Lung microvascular endothelial cell (primary cell): ENCODE results near the gene ZMYND12. TPM values are rescaled to one million over a fixed set of nuclear protein-coding genes. Genes with fewer than 3 reads are reported as not detected.
"Not testable (repeated sequence)": the region's sequence is repeated elsewhere in the genome, so short reads cannot be mapped to it uniquely, and the experiment has no call there.

Experiments
- DNase-seq, 2 donors: peaks; one replicate each; pipeline versions ENCODE4 v3.0.0 to v3.0.0-alpha.2; 2010; ENCODE audit warnings: low read depth in 2 of 2
- total RNA-seq: library from RNA; depleted of rRNA; stranded (reverse); fragments of >200 nt; gene quantifications from 2 replicates; pipeline ENCODE4 v1.2.1, GENCODE V29; 2014

The ZMYND12 gene
- total RNA-seq: 0.22 and 0.60 TPM in 2 replicates

- DNase-seq: peak; percentile 80 to 89
These were observed at the start of gene ZMYND12, which contains the start of gene PPCS for GRCh38 chr1:42456010-42456753. Gene ZMYND12 (minus strand): TSS chr1:42456022. CDS start chr1:42455997, 25 bp downstream. Gene PPCS (plus strand): TSS chr1:42456543. CDS start chr1:42456566, 23 bp downstream.

- no peak for DNase-seq
These were observed 48.8 kb upstream of the ZMYND12 start for GRCh38 chr1:42504535-42505128.

- DNase-seq: not testable (repeated sequence)
These were observed 46.2 kb upstream of the ZMYND12 start for GRCh38 chr1:42502031-42502430.

DNA sequence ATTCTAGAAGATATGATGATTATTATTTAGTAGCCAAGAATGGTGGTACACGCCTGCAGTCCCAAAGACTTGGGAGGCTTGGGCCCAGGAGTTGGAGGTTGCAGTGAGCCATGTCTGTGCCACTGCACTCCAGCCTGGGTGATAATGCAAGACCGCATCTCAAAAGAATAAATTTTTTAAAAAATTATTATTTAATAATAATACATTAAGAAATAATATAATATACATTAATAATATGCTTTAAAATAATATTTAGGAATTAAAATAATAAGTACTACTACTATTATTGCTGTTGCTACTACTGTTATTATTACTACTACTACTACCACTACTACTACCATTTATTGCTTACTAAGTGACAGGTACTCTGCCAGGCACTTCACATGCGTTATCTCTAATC lies 34.4 kb upstream of the ZMYND12 start:
- DNase-seq: no peak

DNA sequence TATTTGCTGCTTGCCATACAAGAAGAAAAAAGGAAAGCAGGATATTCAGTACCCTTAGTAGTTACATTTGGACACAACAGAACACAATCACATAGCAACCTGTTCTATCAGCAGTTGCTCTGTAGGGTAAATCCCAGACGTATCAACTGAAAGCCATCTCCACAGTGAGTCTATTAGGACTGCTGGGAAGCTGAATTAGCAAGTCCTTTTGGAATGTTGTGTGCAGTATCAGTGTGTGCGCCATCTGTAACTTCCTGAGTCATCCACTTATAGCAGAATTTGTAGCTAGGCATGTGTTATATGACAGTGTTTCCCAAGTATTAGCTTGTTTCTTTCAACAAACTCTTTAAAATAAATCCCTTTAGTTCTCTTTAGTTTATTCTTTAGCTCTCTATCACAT lies 28.6 kb upstream of the ZMYND12 start:
- DNase-seq: peak; percentile 2 to 58

GRCh38 chr1:42482635-42483153 lies 26.9 kb upstream of the ZMYND12 start:
- DNase-seq: no peak

DNA sequence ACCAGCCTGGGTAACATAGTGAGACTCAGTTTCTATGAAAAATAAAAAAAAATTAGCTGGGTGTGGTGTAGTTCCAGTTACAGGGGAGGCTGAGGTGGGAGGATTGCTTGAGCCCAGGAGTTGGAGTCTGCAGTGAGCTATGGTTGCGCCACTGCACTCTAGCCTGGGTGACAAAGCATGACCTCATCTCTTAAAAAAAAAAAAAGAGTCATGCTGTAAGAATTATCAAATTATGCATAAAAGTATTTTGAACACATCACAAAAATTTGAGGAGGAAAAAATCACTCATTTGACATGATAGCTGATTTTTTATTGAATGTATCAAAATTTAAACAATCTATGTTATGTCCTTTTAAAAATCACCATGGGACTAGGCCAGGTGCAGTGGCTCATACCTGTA lies 25.1 kb upstream of the ZMYND12 start:
- DNase-seq: no peak

GRCh38 chr1:42479621-42480020 lies 23.8 kb upstream of the ZMYND12 start:
- no peak for DNase-seq

DNA sequence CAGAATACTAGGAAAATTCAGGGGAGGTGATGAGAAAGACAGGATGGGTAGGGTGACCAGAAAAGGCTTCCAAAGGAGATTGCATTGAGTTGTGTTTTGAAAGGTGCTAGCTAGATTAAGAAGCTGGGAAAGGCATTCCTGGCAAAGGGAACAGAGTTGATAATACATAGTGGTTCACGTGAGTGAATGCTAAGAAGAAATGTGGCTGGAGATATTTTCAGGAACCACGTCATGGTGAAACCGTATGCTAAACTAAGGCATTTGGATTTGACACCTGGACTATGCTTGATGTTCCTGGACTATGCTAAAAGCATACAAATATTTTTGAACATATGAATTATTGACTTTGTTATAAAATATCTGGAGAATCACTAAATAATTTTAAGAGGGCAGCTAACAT lies 22.0 kb upstream of the ZMYND12 start:
- DNase-seq: no peak

DNA sequence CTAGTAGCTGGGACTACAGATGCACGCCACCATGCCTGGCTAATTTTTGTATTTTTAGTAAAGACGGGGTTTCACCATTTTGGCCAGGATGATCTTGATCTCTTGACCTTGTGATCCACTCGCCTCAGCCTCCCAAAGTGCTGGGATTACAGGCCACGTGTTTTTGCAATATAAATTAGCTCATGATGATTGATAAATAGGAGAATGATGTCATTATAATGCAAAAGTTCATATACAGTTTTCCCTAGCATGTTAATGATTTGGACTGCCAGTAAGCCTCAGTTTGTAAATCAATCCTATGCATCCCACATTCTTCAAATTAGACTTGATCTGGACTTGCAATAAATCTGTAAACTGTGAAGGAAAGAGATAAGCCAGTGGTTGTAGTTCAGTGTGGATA lies 21.5 kb upstream of the ZMYND12 start:
- not testable (repeated sequence) for DNase-seq

- DNase-seq: no peak
These were observed 20.8 kb upstream of the ZMYND12 start for GRCh38 chr1:42476605-42477004.

DNA sequence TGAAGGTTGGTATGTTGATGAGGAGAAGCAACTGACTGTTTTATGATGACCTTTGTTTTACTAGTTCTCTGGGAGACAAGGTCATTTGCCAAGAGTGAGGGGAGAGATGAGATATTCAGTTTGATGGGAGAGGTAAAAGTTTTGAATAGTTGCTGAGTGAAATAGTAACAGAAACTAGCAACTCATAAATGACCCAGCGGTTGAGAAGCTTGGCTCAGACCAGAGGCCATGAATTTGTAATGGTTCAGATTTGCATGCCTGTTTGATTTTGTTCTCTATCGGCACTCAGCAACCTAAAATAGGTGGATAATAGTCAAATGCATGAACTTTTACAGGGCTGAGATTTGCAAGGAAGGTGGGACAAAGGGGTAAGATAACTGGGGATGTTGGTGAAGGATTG lies 13.9 kb upstream of the ZMYND12 start:
- DNase-seq: no peak

GRCh38 chr1:42466030-42466429 lies 10.2 kb upstream of the ZMYND12 start:
- DNase-seq: no peak

- no peak for DNase-seq
These were observed 8.1 kb upstream of the ZMYND12 start for GRCh38 chr1:42463921-42464320.

GRCh38 chr1:42462828-42463763 lies 7.3 kb upstream of the ZMYND12 start, which contains the start of gene CCDC30:
Gene CCDC30 (plus strand): TSS chr1:42463286. CDS start chr1:42480552, 17,266 bp downstream.
- peak; percentile 97 to 98 for DNase-seq

DNA sequence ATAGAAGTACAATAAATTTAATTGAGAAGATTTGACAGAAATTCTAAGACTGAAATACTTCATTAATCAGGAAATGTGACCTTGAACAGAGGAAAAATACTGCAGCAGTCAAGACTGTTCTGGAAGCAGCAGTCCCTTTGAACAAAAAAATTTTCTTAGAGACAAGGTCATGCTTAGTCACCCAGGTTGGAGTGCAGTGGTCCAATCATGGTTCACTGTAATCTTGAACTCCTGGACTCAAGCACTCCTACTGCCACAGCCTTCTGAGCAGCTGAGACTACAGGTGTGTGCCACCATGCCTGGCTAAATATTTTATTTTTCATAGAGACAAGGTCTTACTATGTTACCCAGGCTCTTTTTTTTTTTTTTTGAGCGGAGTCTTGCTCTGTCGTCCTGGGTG lies 5.4 kb upstream of the ZMYND12 start:
- no peak for DNase-seq

GRCh38 chr1:42456754-42457089 lies 900 bp upstream of the ZMYND12 start:
- peak in 1 of 2 donors; percentile 69 for DNase-seq

DNA sequence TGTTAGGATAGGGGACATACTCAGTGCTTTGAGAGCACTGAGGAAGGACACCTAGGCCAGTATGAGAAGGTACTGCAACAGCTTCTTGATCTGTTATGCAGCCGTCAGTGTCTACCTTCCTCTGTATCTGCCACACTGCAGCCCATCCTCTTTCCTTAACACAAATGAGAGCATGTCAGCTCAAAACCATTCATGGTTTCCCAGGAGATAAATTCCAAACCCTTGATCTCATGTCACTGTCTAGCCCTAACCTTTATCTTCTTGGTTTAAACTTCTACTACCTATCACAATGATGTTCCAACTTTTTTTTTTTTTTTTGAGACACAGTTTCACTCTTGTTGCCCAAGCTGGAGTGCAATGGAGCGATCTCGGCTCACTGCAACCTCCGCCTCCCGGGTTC lies 1.4 kb downstream of the ZMYND12 start:
- DNase-seq: no peak

- DNase-seq: no peak
These were observed 2.4 kb downstream of the ZMYND12 start for GRCh38 chr1:42453386-42453785.

DNA sequence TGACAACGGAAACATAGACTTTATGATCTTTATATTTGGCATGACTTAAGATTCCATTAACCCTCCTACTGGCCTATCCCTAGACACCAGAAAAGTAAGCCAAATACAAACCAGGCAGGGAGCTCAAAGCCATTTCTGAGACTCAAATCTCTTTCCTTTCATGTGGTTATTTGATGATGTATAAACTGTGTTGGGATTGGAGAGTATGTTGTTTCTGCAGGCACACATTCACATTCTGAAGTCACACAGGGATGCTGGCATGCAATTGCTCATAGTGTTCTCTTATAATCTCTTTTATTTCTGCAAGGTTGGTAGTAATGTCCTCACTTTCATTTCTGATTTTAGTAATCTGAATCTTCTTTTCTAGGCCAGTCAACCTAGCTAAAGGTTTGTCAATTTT lies 5.8 kb downstream of the ZMYND12 start:
- no peak for DNase-seq

DNA sequence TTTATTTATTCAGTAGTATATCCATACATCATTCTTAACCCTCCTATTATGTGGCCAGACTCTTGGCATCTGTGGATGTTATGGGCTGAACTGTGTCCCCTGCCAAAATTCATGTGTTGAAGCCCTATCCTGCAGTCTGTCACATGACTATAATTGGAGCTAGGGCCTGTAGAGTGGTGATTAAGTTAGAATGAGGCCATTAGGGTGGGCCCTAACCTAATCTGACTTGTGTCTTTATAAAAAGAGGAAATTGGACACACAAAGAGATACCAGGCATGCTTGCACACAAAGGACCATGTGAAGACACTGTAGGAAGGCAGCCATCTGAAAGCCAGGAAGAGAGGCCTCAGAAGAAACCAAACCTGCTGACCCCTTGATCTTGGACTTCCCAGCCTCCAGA lies 6.6 kb downstream of the ZMYND12 start:
- no peak for DNase-seq

GRCh38 chr1:42442662-42443061 lies 13.2 kb downstream of the ZMYND12 start:
- DNase-seq: no peak
